Activated CD8-positive, alpha-beta memory T cell treated with anti-CD3 and anti-CD28 coated beads for 48 hours (primary cell): ENCODE measurements around the gene TARBP2.
"Not testable (repeated sequence)": the region's sequence is repeated elsewhere in the genome, so short reads cannot be mapped to it uniquely, and the experiment has no call there.

ENCODE experiments used
- DNase-seq, 3 experiments: peaks; one replicate each; pipeline ENCODE4 v3.0.0-alpha.2; 2020; ENCODE audit warnings: low read depth in 2 of 3, low spot score in 2 of 3

TARBP2 gene

GRCh38 chr12:53474819-53475218, 26.3 kb upstream of the TARBP2 start:
- no peak for DNase-seq

GRCh38 chr12:53476769-53477209, 24.3 kb upstream of the TARBP2 start:
- no peak for DNase-seq

GRCh38 chr12:53478865-53479264, 22.2 kb upstream of the TARBP2 start:
- DNase-seq: no peak

- DNase-seq: no peak
These were observed 21.8 kb upstream of the TARBP2 start for GRCh38 chr12:53479331-53479730.

GRCh38 chr12:53480491-53481442, 20.3 kb upstream of the TARBP2 start:
- no peak for DNase-seq

- DNase-seq: not testable (repeated sequence)
These were observed 19.6 kb upstream of the TARBP2 start for GRCh38 chr12:53481458-53481857.

- DNase-seq: no peak
These were observed 19.0 kb upstream of the TARBP2 start for GRCh38 chr12:53481939-53482586.

- DNase-seq: no peak
These were observed 18.4 kb upstream of the TARBP2 start for GRCh38 chr12:53482626-53483168.

GRCh38 chr12:53483225-53483978, 17.7 kb upstream of the TARBP2 start:
- no peak for DNase-seq

GRCh38 chr12:53483979-53484377, 17.1 kb upstream of the TARBP2 start:
- DNase-seq: no peak

GRCh38 chr12:53484686-53485575, 16.2 kb upstream of the TARBP2 start:
- DNase-seq: no peak

- DNase-seq: no peak
These were observed 14.9 kb upstream of the TARBP2 start for GRCh38 chr12:53485955-53486735.

GRCh38 chr12:53486736-53487487, 14.2 kb upstream of the TARBP2 start:
- no peak for DNase-seq

GRCh38 chr12:53489242-53489864, 11.7 kb upstream of the TARBP2 start:
- no peak for DNase-seq

- no peak for DNase-seq
These were observed 8.9 kb upstream of the TARBP2 start for GRCh38 chr12:53492188-53492587.

GRCh38 chr12:53492830-53493609, 8.1 kb upstream of the TARBP2 start:
- peak; percentile 66 to 71 (median 70) for DNase-seq

- DNase-seq: no peak
These were observed 7.3 kb upstream of the TARBP2 start for GRCh38 chr12:53493610-53494391.
